ENCODE data around the gene GRM8.

The GRM8 gene

GRCh38 chr7:127230192-127230925, 22.4 kb downstream of the GRM8 start:
- DNase-seq, result no peak

DNA sequence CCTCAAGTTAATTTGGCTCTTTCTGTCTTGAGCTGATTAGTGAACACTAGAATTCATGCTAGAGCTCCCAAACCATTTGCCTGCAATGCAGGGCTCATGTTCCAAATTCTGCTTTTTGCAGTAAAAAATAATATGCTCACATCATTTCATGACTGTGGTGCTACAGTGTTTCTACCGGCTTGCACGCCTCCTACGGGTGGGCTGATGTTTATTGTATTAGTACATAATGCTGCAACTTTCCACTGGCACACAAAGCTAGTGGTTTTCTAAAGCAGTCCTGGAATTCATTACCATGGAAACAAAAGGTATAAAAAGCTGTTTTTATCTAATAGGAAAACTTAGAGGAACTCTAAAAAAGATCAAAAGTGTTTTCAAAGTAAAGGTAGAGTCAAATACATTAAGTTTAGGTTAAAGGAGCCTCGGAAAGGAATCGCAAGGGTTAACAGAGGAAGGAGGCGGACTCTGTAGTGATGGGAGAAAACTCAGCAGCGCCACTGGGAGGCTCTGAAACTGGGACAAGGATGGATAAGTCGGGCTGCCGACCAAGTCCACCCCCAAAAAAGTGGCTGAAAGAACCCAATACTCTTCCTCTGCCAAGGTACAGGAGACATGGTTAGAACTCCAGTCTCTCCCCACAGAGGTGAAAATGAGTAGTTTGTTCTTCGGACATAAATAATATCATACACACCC, 25.9 kb downstream of the GRM8 start:
- no peak for DNase-seq

- no peak for DNase-seq
Observed at GRCh38 chr7:127221731-127222130, 31.0 kb downstream of the GRM8 start.

DNA sequence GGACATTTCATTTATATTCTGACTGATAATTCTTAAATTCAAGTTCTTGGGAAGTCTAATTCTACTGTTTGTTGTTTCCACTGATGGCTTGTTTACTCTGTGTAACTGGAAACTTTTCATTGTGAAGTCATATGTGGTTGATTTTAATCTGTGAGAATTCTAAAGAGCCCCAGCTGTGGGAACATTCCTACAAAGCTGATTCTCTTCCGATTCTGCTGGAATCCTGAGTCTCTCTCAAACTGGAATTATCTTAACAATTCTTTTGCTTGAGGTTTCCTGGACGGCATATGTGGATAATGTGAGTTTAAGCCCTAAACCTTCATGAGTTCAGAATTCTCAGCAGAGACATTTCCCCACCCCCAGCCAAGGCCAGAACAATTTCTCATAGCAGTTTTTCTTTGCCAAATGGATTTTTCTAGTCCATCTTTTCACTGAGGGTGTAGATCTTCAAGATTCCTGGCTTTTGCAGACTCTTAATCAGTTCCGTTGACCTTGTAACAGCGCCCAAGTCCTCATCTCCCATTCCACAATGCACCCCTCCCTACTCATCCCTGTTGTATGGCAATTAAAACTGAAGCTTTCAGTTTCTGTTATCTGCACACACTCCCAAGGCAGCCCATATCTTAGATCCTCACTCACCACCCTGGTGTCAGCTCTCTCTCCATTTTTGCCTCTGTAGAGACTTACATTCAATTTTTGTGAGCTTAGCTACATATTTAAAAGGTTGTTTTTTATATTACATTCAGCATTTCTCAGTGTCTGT, 37.6 kb downstream of the GRM8 start:
- no peak for DNase-seq

GRCh38 chr7:127209886-127210285, 42.9 kb downstream of the GRM8 start:
- DNase-seq, result no peak

DNA sequence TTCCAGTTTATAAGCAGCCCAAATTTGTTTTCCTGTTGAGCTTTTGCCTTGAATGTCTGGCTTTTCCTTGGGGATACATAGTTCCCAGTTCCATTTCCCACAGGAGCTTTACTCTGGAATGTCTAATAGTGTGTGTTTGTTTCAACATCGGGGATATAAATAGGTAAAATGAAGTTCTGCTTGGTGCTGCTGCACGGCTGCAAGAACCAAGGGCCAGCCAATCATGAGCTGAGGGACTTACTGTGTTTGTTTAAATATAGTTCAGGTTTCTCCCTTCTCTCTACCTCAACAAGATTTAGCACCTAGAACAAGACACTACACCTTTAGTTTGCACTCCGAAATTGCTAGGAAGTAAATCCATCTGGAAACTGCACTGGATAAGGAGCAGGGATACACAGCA, 43.9 kb downstream of the GRM8 start:
- DNase-seq, result no peak

DNA sequence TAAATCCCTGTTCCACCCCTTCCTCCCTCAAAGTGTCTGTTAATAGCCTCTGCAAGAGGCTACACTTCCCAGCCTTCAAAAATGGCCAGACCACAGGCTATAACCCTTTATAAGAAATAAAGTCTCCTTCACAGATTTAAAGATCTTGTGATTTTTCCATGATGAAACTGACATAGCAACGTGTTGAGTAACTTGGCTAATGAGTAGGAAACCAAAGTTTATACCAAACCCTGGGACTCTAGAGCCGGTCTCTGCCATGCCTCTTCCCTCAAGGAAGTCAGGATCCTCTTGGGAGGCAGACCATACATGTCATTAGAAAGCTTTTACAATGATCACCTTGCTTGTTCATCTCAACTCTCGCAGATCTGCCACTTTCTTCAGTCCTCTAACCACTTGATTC, 44.4 kb downstream of the GRM8 start:
- DNase-seq, result no peak

GRCh38 chr7:127207806-127208205, 44.9 kb downstream of the GRM8 start:
- no peak for DNase-seq

GRCh38 chr7:127207230-127207629, 45.5 kb downstream of the GRM8 start:
- DNase-seq, result no peak

- DNase-seq, result peak; percentile 38
Observed at GRCh38 chr7:127194571-127194970, 58.2 kb downstream of the GRM8 start.

DNA sequence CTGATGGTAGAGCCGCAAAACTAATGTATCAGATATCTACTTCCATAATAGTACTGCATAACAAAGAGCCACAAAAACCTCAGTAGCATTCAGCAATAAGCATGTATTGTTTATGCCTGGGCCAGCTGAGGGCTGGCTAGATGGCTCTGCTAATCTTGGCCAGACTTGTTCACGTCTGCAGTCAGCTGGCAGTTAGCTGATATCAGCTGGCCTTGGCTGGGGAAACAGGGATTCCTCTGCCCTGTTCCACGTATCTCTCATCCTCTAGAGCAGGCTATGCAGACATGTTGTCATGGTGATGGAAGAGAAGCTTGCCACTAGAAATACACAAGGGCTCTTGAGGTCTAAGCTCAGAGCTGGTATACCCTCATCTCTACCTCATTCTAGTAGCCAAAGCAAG, 62.9 kb downstream of the GRM8 start:
- DNase-seq, result peak; percentile 86

DNA sequence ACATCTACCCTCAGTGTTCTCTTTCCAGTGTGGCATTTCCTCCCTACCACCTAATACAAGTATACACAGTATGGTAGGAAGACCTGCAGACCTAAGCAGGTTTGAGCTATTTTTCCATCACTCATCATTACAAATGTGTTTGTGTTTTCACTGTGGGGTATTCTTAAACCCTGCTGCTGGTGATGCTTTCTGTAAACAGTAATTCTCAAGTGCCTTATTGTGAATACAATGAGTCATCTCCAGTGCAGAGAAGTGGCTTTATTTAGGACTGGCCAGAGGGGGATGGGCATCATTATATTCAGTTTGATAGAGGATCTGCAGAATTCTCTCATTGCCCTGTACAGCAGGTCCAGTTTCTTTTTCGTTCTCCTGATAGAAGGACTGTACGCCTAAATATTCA, 63.7 kb downstream of the GRM8 start:
- peak; percentile 60 for DNase-seq

GRCh38 chr7:127187740-127188139, 65.0 kb downstream of the GRM8 start:
- no peak for DNase-seq

GRCh38 chr7:127186686-127187085, 66.1 kb downstream of the GRM8 start:
- DNase-seq, result no peak

DNA sequence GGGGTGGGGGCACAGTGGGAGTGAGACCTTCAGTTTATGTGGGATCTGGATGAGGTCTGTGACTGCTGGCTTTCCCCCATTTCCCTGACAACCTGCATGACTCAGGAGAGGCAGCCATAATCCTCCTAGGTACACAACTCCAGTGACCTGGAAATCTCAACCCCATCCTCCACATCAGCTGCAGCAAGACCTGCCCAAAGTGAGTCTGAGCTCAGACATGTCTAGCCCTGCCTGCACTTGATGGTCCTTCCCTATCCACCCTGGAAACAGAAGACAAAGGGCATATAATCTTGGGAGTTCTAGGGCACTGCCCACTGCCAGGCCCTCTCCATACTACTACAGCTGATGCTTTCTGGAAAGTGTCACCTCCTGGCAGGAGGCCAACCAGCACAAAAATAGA, 75.6 kb downstream of the GRM8 start:
- no peak for DNase-seq

DNA sequence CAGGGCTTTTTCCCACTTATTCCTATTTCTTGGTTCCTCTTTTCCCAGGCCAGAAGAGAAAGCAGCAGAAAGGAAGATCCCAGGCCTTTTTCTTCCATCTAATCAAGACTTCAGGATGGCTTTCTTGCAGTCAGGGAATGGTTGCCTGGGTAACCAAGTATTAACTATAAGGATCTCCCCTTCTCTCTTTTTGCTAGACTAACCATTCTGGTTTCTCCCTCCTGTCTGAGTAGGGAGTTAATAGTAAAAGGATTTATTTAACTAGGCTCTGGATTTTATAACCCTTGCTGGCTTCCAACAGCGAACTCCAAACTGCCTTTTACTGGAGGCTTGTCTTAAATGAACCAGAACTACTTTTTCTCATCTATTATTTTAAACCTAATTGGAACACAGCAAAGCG, 90.4 kb downstream of the GRM8 start:
- no peak for DNase-seq

GRCh38 chr7:127158659-127159058, 94.1 kb downstream of the GRM8 start:
- no peak for DNase-seq

DNA sequence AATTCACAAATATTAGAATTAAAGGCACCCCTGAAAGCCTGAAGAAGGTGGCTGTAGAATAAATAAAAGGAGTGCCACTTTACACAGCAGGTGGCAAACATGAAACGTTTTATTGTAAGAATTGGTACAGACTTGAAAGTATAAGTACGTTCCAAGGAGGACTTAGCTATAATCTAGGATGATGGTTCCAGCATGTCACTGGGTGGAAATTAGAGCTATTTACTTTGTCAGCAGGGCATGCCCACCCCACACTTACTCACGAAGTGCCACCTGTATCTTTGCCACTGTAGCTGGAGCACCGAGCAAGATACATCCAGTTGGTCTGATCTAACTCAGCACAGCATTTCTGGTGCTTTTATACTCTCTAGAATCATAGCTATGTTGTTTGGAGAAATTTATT, 97.8 kb downstream of the GRM8 start:
- DNase-seq, result no peak

DNA sequence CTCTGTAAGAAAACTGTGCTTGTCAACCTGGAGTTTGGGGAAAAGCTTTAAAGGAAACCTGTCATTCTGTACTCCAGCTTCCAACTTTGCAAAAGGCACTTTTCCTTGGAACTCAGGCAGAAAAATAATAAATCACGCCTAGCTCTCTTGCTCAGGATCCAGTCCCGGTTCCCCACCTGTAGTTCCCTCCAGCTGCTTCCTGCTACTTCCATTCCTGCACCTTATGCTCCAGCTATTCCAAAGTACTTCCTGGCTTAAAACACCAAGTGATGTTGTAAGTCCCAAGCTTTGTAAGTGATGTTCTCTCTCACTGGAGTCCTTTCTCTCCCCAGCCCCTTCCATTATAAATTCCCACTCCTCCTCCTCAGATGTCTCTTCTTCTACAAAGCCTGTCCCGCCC, 98.6 kb downstream of the GRM8 start:
- no peak for DNase-seq

DNA sequence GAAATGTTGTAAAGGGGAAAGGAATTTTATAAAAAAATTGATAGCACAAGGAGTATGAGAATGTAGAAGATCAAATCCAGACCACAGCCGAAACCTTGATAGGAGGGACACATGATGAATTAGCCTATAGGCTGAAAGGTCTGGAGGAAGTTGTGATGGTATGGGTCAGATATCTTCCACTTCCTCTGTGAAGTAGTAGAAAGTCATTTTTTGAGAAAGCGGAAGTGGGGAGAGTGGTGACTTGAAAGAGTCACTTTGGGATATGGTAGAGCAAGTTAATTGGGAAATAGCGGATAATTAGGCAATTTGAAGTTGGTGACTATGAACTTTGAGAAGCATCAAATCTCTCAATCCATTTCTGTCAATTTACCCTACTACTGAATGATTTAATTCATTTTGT, 99.4 kb downstream of the GRM8 start:
- DNase-seq, result no peak

DNA sequence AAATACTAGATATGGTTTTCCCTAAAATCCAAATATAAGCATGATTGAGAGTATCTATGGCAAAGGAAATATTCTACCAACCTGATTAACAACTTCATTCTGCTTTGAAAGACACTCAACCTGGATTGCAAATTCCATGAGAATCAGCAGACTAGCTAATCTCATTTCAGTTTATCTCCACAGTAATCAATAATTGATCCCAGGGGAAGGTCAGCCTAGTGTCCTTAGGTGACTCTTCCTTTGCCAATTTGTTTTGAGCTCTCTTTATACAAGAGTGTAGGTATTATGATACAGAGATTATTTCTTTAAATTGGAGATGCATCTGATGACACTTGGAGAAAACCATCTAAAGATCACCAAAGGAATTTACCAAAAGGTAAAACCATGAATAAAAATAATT, 100.3 kb downstream of the GRM8 start:
- no peak for DNase-seq

GRCh38 chr7:127151379-127151778, 101.4 kb downstream of the GRM8 start:
- no peak for DNase-seq

GRCh38 chr7:127150543-127150942, 102.2 kb downstream of the GRM8 start:
- DNase-seq, result no peak

All from NCI-H1105 (cell line).